Fibroblast of lung (primary cell): ENCODE measurements around the gene SHKBP1. TPM values are rescaled to one million over a fixed set of nuclear protein-coding genes. Genes with fewer than 3 reads are reported as not detected.
A peak's percentile ranks its signal among the peaks of the same experiment; 100 is the strongest.

Source experiments
- DNase-seq, 2 donors: peaks; one replicate each; pipeline versions ENCODE4 v3.0.0 to v3.0.0-alpha.2; 2010; ENCODE audit warnings: low read depth in 2 of 2
- H2AFZ ChIP-seq: 2 replicates; pipeline ENCODE4 v1.5.1; 2012; ENCODE audit warnings: low read length, control low read depth, inconsistent platforms
- H3K27ac ChIP-seq: 2 replicates; pipeline ENCODE4 v1.5.1; 2011; ENCODE audit warnings: low read length, control low read depth; ENCODE audit not compliant: insufficient read depth
- H3K27me3 ChIP-seq: 2 replicates; pipeline ENCODE4 v1.5.1; 2011; ENCODE audit warnings: mild to moderate bottlenecking, low read length; ENCODE audit not compliant: control insufficient read depth, insufficient read depth
- H3K36me3 ChIP-seq: 2 replicates; pipeline ENCODE4 v1.5.1; 2011; ENCODE audit warnings: low read length; ENCODE audit not compliant: control insufficient read depth, insufficient read depth
- H3K4me1 ChIP-seq: 2 replicates; pipeline ENCODE4 v1.5.1; 2011; ENCODE audit warnings: low read length; ENCODE audit not compliant: control insufficient read depth, insufficient read depth; ENCODE audit errors: extremely low read depth
- H3K4me2 ChIP-seq: 2 replicates; pipeline ENCODE4 v1.5.1; 2011; ENCODE audit warnings: low read length, control low read depth; ENCODE audit not compliant: insufficient read depth; ENCODE audit errors: extremely low read depth
- H3K4me3 ChIP-seq, 4 experiments: fragments of 200-600 bp in 1 of 4; sonication (generic) in 1 of 4; replicated peaks in 1 of 4; 2 replicates each; pipeline ENCODE4 v1.5.1; 2011 to 2016; ENCODE audit warnings: low read length in 4 of 4, low read depth in 3 of 4, mild to moderate bottlenecking in 3 of 4, control low read depth in 2 of 4, inconsistent platforms in 1 of 4, mixed read lengths in 1 of 4; ENCODE audit not compliant: insufficient read depth in 1 of 4; ENCODE audit errors: control extremely low read depth in 1 of 4
- H3K79me2 ChIP-seq: 2 replicates; pipeline ENCODE4 v1.5.1; 2012; ENCODE audit warnings: mild to moderate bottlenecking, low read length, inconsistent platforms; ENCODE audit not compliant: control insufficient read depth, insufficient read depth
- H3K9ac ChIP-seq: 2 replicates; pipeline ENCODE4 v1.5.1; 2011; ENCODE audit warnings: mild to moderate bottlenecking, low read length, control low read depth; ENCODE audit not compliant: insufficient read depth
- H3K9me3 ChIP-seq: 2 replicates; pipeline ENCODE4 v1.5.1; 2012; ENCODE audit warnings: low read depth, low read length; ENCODE audit not compliant: control insufficient read depth, insufficient read depth
- H4K20me1 ChIP-seq: 2 replicates; pipeline ENCODE4 v1.5.1; 2011; ENCODE audit warnings: low read length; ENCODE audit not compliant: control insufficient read depth, insufficient read depth; ENCODE audit errors: extremely low read depth
- EZH2 ChIP-seq: IDR thresholded peaks from 2 replicates; pipeline ENCODE4 v1.5.1; 2012; ENCODE audit warnings: low read length, control low read depth, mild to moderate bottlenecking; ENCODE audit errors: missing control alignments
- polyA plus RNA-seq, 2 donors: library from polyadenylated mRNA; depleted of rRNA in 1 of 2; stranded (reverse) in 1 of 2; unstranded in 1 of 2; fragments of >200 nt; gene quantifications; 2 replicates each; pipeline ENCODE4 v1.2.1, GENCODE V29; 2011 to 2012; ENCODE audit warnings: missing spikeins in 1 of 2
- total RNA-seq: library from RNA; depleted of rRNA; stranded (reverse); fragments of >200 nt; gene quantifications from 2 replicates; pipeline ENCODE4 v1.2.1, GENCODE V29; 2014
- TF ChIP-seq, protein P1 (sequence below), 2 donors: IDR thresholded peaks in 1 of 2; conservative IDR thresholded peaks in 1 of 2; 1 replicate in 1 of 2; 2 replicates in 1 of 2; pipeline ENCODE4 v1.5.1; 2011 to 2012; ENCODE audit warnings: low read length in 2 of 2, control low read depth in 1 of 2, inconsistent platforms in 1 of 2, low read depth in 1 of 2, mild to moderate bottlenecking in 1 of 2

Gene SHKBP1
- total and polyA plus RNA-seq, 2 donors (not counting 1 experiment from before 2014, with no cell fraction given) = 35.6 to 43.4 TPM

- Histone ChIP-seq H3K4me1 (peaks cover 17% of the 10 kb centered on the region), H2AFZ (no peak overlapping the region), H3K36me3 (no peaks in the 10 kb centered on the region), H3K27ac (no peak overlapping the region), H3K27me3 (peaks cover 2% of the 10 kb centered on the region), H4K20me1 (no peaks in the 10 kb centered on the region), H3K4me3 (peak overlapping the region in 3 of 4 experiments; percentile 44 to 62 (median 49)), H3K79me2 (no peaks in the 10 kb centered on the region), H3K9ac (peak overlapping the region; percentile 10), H3K9me3 (no peaks in the 10 kb centered on the region), H3K4me2 (peak overlapping the region; percentile 89)
- TF ChIP-seq, protein P1, sequence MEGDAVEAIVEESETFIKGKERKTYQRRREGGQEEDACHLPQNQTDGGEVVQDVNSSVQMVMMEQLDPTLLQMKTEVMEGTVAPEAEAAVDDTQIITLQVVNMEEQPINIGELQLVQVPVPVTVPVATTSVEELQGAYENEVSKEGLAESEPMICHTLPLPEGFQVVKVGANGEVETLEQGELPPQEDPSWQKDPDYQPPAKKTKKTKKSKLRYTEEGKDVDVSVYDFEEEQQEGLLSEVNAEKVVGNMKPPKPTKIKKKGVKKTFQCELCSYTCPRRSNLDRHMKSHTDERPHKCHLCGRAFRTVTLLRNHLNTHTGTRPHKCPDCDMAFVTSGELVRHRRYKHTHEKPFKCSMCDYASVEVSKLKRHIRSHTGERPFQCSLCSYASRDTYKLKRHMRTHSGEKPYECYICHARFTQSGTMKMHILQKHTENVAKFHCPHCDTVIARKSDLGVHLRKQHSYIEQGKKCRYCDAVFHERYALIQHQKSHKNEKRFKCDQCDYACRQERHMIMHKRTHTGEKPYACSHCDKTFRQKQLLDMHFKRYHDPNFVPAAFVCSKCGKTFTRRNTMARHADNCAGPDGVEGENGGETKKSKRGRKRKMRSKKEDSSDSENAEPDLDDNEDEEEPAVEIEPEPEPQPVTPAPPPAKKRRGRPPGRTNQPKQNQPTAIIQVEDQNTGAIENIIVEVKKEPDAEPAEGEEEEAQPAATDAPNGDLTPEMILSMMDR (conservative IDR thresholded peaks at IDR 0.05 in 1 of 2, IDR thresholded peaks at IDR 0.05 in 1 of 2; ENCODE audit: low read depth in 1 of 2, low read length in 2 of 2) = no peak
- TF ChIP-seq EZH2 = no peak
- peak; percentile 54 to 60 for DNase-seq
Observed at GRCh38 chr19:40596608-40597328, 20.1 kb downstream of the SHKBP1 start.

DNA sequence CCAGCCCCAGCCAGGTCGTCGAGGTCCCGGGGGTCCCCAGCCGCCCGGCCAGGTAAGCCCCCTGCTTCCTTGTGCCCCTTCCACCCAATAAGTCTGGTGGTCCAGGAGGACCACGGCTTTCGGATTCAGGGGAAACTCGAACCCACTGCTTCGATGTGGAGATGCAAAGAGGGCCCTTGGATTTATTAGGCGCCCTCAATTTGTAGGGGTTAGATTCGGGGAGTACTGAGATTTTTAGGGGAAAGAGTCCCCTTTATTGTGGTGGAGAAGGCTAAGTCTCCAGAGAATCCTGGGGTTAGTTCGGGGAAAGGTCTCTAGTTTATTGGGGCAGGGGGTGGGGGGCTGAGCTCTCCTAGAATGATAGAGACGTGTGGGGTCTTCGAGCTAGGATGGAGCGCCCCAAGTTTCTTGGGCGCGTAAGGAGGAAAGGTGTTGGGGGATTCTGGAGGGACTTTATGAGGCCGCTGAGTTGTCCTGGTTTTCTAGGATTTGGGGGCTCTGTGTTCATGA, 20.7 kb downstream of the SHKBP1 start:
- H3K9ac ChIP-seq = peak overlapping the region; percentile 10
- H3K4me3 ChIP-seq = peak overlapping the region; percentile 44 to 62 (median 55)
- no peaks in the 10 kb centered on the region for H3K79me2 ChIP-seq
- H4K20me1 ChIP-seq = no peaks in the 10 kb centered on the region
- peaks cover 2% of the 10 kb centered on the region for H3K27me3 ChIP-seq
- H3K4me1 ChIP-seq = peaks cover 19% of the 10 kb centered on the region
- no peaks in the 10 kb centered on the region for H3K9me3 ChIP-seq
- TF ChIP-seq, protein P1 (conservative IDR thresholded peaks at IDR 0.05 in 1 of 2, IDR thresholded peaks at IDR 0.05 in 1 of 2; ENCODE audit: low read depth in 1 of 2, low read length in 2 of 2) = no peak
- TF ChIP-seq EZH2 = peak; percentile 46
- DNase-seq = no peak
- peak overlapping the region; percentile 89 for H3K4me2 ChIP-seq
- H3K36me3 ChIP-seq = no peaks in the 10 kb centered on the region
- H2AFZ ChIP-seq = no peak overlapping the region
- H3K27ac ChIP-seq = no peak overlapping the region

GRCh38 chr19:40598121-40598917, 21.6 kb downstream of the SHKBP1 start:
- H3K27me3 ChIP-seq = peaks cover 2% of the 10 kb centered on the region
- H3K36me3 ChIP-seq = no peaks in the 10 kb centered on the region
- peak overlapping the region; percentile 41 for H3K27ac ChIP-seq
- H3K9ac ChIP-seq = peak overlapping the region; percentile 34
- H3K4me3 ChIP-seq = peak overlapping the region; percentile 45 to 77 (median 60)
- peak; percentile 82 to 89 for DNase-seq
- H3K4me1 ChIP-seq = peaks cover 29% of the 10 kb centered on the region
- H3K4me2 ChIP-seq = peak overlapping the region; percentile 90
- H4K20me1 ChIP-seq = no peaks in the 10 kb centered on the region
- H3K79me2 ChIP-seq = no peaks in the 10 kb centered on the region
- no peaks in the 10 kb centered on the region for H3K9me3 ChIP-seq
- H2AFZ ChIP-seq = no peak overlapping the region
- TF ChIP-seq, protein P1 (conservative IDR thresholded peaks at IDR 0.05 in 1 of 2, IDR thresholded peaks at IDR 0.05 in 1 of 2; ENCODE audit: low read depth in 1 of 2, low read length in 2 of 2) = peak; percentile 90 to 95
- no peak for TF ChIP-seq EZH2
